Left renal cortex interstitium (tissue), 4 donors: ENCODE data around the gene MICAL1. TPM values are rescaled to one million over a fixed set of nuclear protein-coding genes. Genes with fewer than 3 reads are reported as not detected.
"Not testable (repeated sequence)": the region's sequence is repeated elsewhere in the genome, so short reads cannot be mapped to it uniquely, and the experiment has no call there.

Source experiments
- DNase-seq, 4 donors: peaks; one replicate each; pipeline ENCODE4 v3.0.0-alpha.2; 2013; ENCODE audit warnings: low read depth in 4 of 4, low spot score in 2 of 4, missing footprints in 1 of 4
- polyA plus RNA-seq, 4 donors: library from polyadenylated mRNA; unstranded; fragments of 120-200 nt; gene quantifications; one replicate each; pipeline ENCODE4 v1.2.1, GENCODE V29; 2013; ENCODE audit not compliant: insufficient read length in 4 of 4

The MICAL1 gene
- polyA plus RNA-seq, 4 donors: 21.3 to 41.1 (median 28.7) TPM

GRCh38 chr6:109478222-109478805 is 22.7 kb upstream of the MICAL1 start:
- DNase-seq: no peak

- DNase-seq: no peak
Measured at GRCh38 chr6:109477725-109478124, 22.2 kb upstream of the MICAL1 start.

DNA sequence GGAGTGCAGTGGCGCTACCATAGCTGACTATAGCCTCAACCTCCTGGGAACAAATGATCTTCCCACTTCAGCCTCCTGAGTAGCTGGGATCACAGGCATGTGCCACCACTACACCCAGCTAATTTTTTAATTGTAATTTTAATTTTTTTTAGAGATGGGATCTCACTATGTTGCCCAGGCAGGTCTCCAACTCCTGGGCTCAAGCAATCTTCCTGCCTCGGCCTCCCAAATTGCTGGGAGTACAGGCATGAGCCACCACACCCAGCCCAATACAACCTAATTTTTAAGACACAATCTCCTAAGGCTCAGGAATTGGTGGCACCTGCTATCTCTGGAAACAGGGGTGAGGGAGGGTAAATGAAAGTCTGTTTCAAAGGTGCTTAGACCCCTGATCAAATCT is 21.6 kb upstream of the MICAL1 start:
- no peak for DNase-seq

- DNase-seq: no peak
Measured at GRCh38 chr6:109475625-109476024, 20.1 kb upstream of the MICAL1 start.

- no peak for DNase-seq
Measured at GRCh38 chr6:109474995-109475394, 19.4 kb upstream of the MICAL1 start.

GRCh38 chr6:109473120-109473519 is 17.5 kb upstream of the MICAL1 start:
- DNase-seq: no peak

GRCh38 chr6:109472132-109472995 is 16.8 kb upstream of the MICAL1 start:
- DNase-seq: no peak

- no peak for DNase-seq
Measured at GRCh38 chr6:109471105-109471810, 15.7 kb upstream of the MICAL1 start.

GRCh38 chr6:109469591-109470189 is 14.1 kb upstream of the MICAL1 start:
- no peak for DNase-seq

DNA sequence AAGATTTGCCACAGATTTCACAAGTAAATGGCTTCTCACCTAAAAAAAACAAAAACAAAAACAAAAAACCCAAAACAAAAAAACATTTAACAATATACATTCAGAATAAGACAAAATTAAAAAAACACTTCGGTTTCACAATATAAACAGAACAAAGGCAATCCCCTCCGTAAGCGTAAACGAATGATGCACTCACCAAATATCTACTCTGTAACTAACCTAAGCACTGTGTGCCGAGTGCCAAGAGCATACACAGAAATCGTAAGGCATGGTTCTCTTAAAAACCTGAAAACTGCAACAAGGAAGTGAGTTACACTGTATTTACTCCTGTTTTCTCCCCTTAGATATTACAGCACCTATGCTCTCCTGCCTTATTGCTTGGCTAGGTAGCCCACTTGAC is 12.1 kb upstream of the MICAL1 start:
- no peak for DNase-seq

- no peak for DNase-seq
Measured at GRCh38 chr6:109466212-109466923, 10.8 kb upstream of the MICAL1 start.

DNA sequence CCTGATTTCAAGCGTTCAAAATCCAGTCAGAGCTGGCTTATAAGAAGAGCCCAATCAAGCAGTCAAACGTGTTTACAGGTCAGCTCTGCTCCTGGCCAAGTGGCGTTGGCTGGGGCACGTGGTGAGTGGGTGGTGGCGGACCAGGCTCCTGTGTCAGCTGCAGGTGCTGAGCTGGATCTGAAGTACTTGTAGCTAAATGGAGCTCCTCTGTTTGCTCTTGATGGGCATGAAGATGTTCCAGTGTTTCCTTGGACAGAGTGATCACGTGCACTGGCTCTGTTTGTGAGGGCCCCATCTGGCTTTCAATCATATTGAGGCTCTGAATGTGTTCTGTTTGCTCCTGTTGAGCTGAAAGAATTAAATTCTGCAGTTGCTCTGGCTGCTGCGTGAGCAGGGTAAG is 10.2 kb upstream of the MICAL1 start:
- no peak for DNase-seq

DNA sequence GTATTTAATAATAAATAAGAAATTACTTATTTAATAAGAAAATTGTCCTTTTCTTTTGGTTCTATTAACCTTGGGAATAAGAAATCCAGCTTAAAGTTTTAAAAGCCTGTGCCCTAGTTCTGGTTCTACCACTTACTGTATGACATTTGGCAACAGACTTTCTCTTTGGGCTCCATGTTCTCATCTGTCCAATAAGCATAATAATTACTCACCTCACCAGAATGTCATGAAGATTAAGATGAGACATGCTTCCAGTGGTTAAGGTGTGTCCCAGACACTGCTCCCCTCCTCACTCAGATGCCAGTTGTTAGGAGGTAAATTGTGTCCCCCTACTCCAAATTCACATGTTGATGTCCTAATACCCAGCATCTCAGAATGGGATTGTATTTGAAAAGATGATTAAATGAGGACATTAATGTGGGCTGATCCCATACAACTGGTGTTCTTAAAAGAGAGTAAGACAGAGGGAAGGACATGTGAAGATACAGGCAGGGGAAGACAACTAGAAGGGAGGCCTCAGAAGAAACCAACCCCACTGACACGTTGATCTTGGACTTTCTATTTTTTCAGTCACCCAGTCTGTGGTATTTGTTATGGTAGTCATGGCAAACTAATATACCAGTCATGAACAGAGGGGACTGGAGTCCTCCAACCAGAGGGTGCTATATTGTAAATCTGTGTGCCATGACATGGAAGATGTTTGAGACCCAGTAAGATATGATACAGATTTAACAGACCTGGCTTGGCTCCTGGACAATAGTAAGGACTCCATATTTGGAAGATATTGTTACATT is 6.4 kb upstream of the MICAL1 start:
- no peak for DNase-seq

DNA sequence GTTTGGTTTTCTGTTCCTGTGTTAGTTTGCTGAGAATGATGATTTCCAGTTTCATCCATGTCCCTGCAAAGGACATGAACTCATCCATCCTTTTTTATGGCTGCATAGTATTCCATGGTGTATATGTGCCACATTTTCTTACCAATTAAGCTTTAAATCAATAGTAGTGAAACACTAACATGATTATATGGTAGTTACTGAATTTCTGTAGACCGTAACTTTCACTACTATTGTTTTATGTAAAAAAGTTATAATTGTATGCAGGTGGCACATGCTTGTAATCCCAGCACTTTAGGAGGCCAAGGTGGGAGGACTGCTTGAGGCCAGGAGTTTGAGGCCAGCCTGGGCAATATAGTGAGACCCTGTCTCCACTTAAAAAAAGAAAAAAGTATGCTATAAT is 5.6 kb upstream of the MICAL1 start:
- not testable (repeated sequence) for DNase-seq

DNA sequence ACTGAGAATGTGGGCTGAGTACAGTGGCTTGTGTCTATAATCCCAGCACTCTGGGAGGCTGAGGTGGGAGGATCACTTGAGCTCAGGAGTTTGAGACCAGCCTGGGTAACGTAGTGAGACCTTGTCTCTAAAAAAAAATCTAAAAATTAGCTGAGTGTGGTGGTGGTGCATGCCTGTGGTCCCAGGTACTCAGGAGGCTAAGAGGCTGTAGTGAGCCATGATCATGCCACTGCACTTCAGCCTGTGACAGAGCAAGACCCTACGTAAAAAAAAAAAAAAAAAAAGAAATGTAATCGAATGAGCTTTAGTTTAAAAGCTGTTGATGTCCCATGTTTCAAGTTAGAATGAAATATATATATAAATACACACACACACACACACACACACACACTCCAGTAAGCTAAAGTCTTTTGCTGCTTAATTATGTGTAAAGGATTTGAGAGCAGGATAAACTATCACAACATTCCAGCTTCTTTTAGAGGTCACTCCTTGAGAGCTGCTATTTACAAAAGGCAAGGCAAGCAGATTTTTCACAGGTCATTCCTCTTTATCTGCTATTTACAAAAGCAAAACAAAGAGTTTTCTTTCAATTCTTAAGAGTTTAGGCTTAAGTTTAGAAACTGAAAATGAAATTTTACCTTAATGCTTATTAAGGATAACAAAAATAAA is 4.7 kb upstream of the MICAL1 start:
- no peak for DNase-seq

- no peak for DNase-seq
Measured at GRCh38 chr6:109458774-109459531, 3.4 kb upstream of the MICAL1 start.

DNA sequence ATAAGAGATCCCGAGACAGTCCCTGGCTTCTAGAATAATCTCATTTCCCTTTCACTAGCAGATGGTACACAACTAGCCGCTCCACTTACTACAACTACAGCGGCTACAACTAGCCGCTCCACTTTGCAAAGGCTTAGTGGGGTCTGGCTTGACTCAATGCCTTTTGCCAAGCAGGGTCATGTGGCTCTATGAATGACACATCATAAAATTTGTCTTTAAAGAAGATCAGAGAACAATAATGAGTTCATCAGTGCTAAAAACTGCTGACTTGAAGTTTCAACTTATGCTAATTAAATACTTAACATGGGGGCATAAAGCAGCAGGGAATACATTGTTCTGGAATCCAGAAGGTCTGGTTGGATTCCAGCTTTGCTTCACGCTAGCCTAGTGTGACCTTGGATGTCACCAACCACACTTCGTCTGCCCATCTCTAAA is 2.0 kb upstream of the MICAL1 start:
- no peak for DNase-seq
